NCI-H526 treated with DMSO at 0.1 percent for 48 hours (cell line): ENCODE data around the gene COQ5.
"Not testable (repeated sequence)": the region's sequence is repeated elsewhere in the genome, so short reads cannot be mapped to it uniquely, and the experiment has no call there.

Source experiments
- DNase-seq: peaks from one replicate; lab custom pipeline; 2025; lab: John Stamatoyannopoulos, UW

The COQ5 gene

GRCh38 chr12:120529641-120530417 is 871 bp upstream of the COQ5 start:
- DNase-seq, result peak; percentile 38

GRCh38 chr12:120522568-120522967 is 6.4 kb downstream of the COQ5 start:
- DNase-seq, result no peak

GRCh38 chr12:120519324-120519723 is 9.6 kb downstream of the COQ5 start:
- DNase-seq, result not testable (repeated sequence)

GRCh38 chr12:120515496-120515895 is 13.5 kb downstream of the COQ5 start:
- no peak for DNase-seq

- DNase-seq, result no peak
These were observed 15.0 kb downstream of the COQ5 start for GRCh38 chr12:120514002-120514401.

GRCh38 chr12:120508537-120508936 is 20.4 kb downstream of the COQ5 start:
- no peak for DNase-seq

- no peak for DNase-seq
These were observed 24.4 kb downstream of the COQ5 start for GRCh38 chr12:120504587-120504986.

- DNase-seq, result no peak
These were observed 28.4 kb downstream of the COQ5 start for GRCh38 chr12:120500581-120500980.

GRCh38 chr12:120498870-120499515 is 30.0 kb downstream of the COQ5 start:
- no peak for DNase-seq

GRCh38 chr12:120497524-120498150 is 31.3 kb downstream of the COQ5 start:
- no peak for DNase-seq

- peak; percentile 53 for DNase-seq
These were observed 32.3 kb downstream of the COQ5 start for GRCh38 chr12:120496413-120497340.

- DNase-seq, result peak; percentile 92
These were observed 33.1 kb downstream of the COQ5 start, which contains the start of gene DYNLL1 for GRCh38 chr12:120495731-120496412. Gene DYNLL1 (plus strand): TSS chr12:120496113. CDS start chr12:120496422, 309 bp downstream.

GRCh38 chr12:120495186-120495730 is 33.7 kb downstream of the COQ5 start:
- DNase-seq, result no peak

- no peak for DNase-seq
These were observed 38.0 kb downstream of the COQ5 start for GRCh38 chr12:120490833-120491512.

- no peak for DNase-seq
These were observed 38.6 kb downstream of the COQ5 start for GRCh38 chr12:120490325-120490724.

- DNase-seq, result no peak
These were observed 39.9 kb downstream of the COQ5 start for GRCh38 chr12:120489018-120489417.

- no peak for DNase-seq
These were observed 40.8 kb downstream of the COQ5 start for GRCh38 chr12:120488057-120488640.

GRCh38 chr12:120487552-120487951 is 41.4 kb downstream of the COQ5 start:
- DNase-seq, result not testable (repeated sequence)

GRCh38 chr12:120485961-120486881 is 42.7 kb downstream of the COQ5 start:
- DNase-seq, result no peak
